ENCODE measurements around the gene GALT. TPM values are rescaled to one million over a fixed set of nuclear protein-coding genes. Genes with fewer than 3 reads are reported as not detected.

Gene GALT
- total and polyA plus RNA-seq, 2 of the 4 experiments (the other 2 are of a cell fraction), result 15.8 to 34.6 TPM

- H2AK5ac ChIP-seq (ENCODE audit: low read depth, low read length), result no peak overlapping the region
- in situ Hi-C loops (cut with MboI; ENCODE audit: low sequenced_read_pairs) (no loop called here), dilution Hi-C loops (cut with HindIII; ENCODE audit: low sequenced_read_pairs, unreplicated experiment) (no loop called here), intact Hi-C loops (cut with micrococcal nuclease) (no loop called here)
- H3K56ac ChIP-seq (ENCODE audit: extremely low read depth, insufficient read depth, low read length), result no peak overlapping the region
- H4K91ac ChIP-seq (ENCODE audit: insufficient read depth, low read depth, low read length), result no peak overlapping the region
- H2AFZ ChIP-seq (replicated peaks; ENCODE audit: low read length, poor library complexity), result no peak overlapping the region
- H3K4me2 ChIP-seq (ENCODE audit: low read depth, low read length), result no peak overlapping the region
- peaks cover 34% of the 10 kb centered on the region for H3K4me1 ChIP-seq (ENCODE audit: control insufficient read depth, insufficient read depth, low read length)
- peaks cover 34% of the 10 kb centered on the region for H3K9me1 ChIP-seq (ENCODE audit: insufficient read depth, low read length)
- no peak overlapping the region for H3K9ac ChIP-seq (ENCODE audit: low read depth, low read length)
- DNase-seq (no peak), ATAC-seq (ENCODE audit: low read depth) (no peak)
- ChIA-PET POLR2A (ENCODE audit: unreplicated experiment) (no interaction called here), CTCF (interaction anchor here (0.9 kb wide), 1 partner anchor 54 kb away, joined by 3 read pairs; no protein-coding TSS in a partner anchor)
- H3K4me3 ChIP-seq (ENCODE audit: insufficient read depth, low read depth, low read length), result no peak overlapping the region
- H2AK9ac ChIP-seq (replicated peaks; ENCODE audit: low read depth, low read length, poor library complexity), result no peak overlapping the region
- no peak overlapping the region for H3K18ac ChIP-seq (ENCODE audit: low read depth, low read length)
- H3K36me3 ChIP-seq (ENCODE audit: control insufficient read depth, insufficient read depth, low read length), result peaks cover 16% of the 10 kb centered on the region
- H3K4ac ChIP-seq (ENCODE audit: low read depth, low read length), result no peak overlapping the region
- no TSS peak for BruUV-seq (replicated peaks)
- H4K8ac ChIP-seq (ENCODE audit: low read depth in 2 of 2, low read length in 2 of 2), result no peak overlapping the region
- TF ChIP-seq NFE2L2 (IDR thresholded peaks at IDR 0.05; ENCODE audit: low read depth, low read length) (no peak), CHD1 (IDR thresholded peaks at IDR 0.05; ENCODE audit: low read depth, low read length) (no peak), MAFK (IDR thresholded peaks at IDR 0.05; ENCODE audit: low read depth, low read length) (no peak), SMC3 (IDR thresholded peaks at IDR 0.05; ENCODE audit: low read depth, low read length) (no peak), MAZ (IDR thresholded peaks at IDR 0.05; ENCODE audit: borderline replicate concordance, low read depth, low read length) (no peak), FOS (IDR thresholded peaks at IDR 0.05; ENCODE audit: low read depth, low read length) (no peak)
- H2BK15ac ChIP-seq (ENCODE audit: low read depth, low read length), result no peak overlapping the region
- no peak overlapping the region for H2BK20ac ChIP-seq (ENCODE audit: low read depth, low read length)
- H3K27me3 ChIP-seq (ENCODE audit: control insufficient read depth, insufficient read depth, low read length), result no peaks in the 10 kb centered on the region
- H4K5ac ChIP-seq (ENCODE audit: low read depth, low read length), result no peak overlapping the region
- H3K79me1 ChIP-seq (ENCODE audit: low read depth in 1 of 2, low read length in 2 of 2), result peaks cover 15 to 50% of the 10 kb centered on the region in 2 experiments
- H3K27ac ChIP-seq (ENCODE audit: insufficient read depth, low read length), result no peak overlapping the region
- H3K23ac ChIP-seq (ENCODE audit: low read depth, low read length), result no peak overlapping the region
- H4K20me1 ChIP-seq (ENCODE audit: insufficient read depth, low read length), result no peaks in the 10 kb centered on the region
- whole genome bisulfite sequencing, 2 experiments (ENCODE audit: extremely low coverage in 2 of 2, insufficient read length in 1 of 2), result 96% methylated on average over 5 of the region's 8 CpGs; no CpG with 5 or more reads in 1 of the 2 experiments
- H2BK5ac ChIP-seq (ENCODE audit: low read depth, low read length, poor library complexity, severe bottlenecking), result no peak overlapping the region
- H2BK120ac ChIP-seq (ENCODE audit: low read depth, low read length), result no peak overlapping the region
- no peak overlapping the region for H3K14ac ChIP-seq (replicated peaks; ENCODE audit: low read depth, low read length)
- no peaks in the 10 kb centered on the region for H3K9me3 ChIP-seq (ENCODE audit: control insufficient read depth, insufficient read depth, low read length)
Measured at GRCh38 chr9:34648673-34649072, 2.2 kb downstream of the GALT start.
